GM19351 (cell line): ENCODE results near the gene WDR6.

Source experiments
- ATAC-seq: cut with Tn5 transposase; IDR thresholded peaks from one replicate; pipeline ENCODE4 v1.9.1; 2021; ENCODE audit warnings: mild to moderate bottlenecking, moderate library complexity; ENCODE audit not compliant: unreplicated experiment

The WDR6 gene

GRCh38 chr3:49028673-49029562 is 21.7 kb downstream of the WDR6 start, which contains the start of gene IMPDH2:
Gene IMPDH2 (minus strand): TSS chr3:49029398. CDS start chr3:49029350, 48 bp downstream.
- ATAC-seq: peak; percentile 92

- no peak for ATAC-seq
Measured at GRCh38 chr3:49029563-49029884, 22.3 kb downstream of the WDR6 start.

- no peak for ATAC-seq
Measured at GRCh38 chr3:49030321-49030720, 23.1 kb downstream of the WDR6 start.

GRCh38 chr3:49032646-49033304 is 25.6 kb downstream of the WDR6 start:
- no peak for ATAC-seq

GRCh38 chr3:49034650-49035049 is 27.5 kb downstream of the WDR6 start:
- ATAC-seq: no peak

- no peak for ATAC-seq
Measured at GRCh38 chr3:49035281-49035680, 28.1 kb downstream of the WDR6 start.

GRCh38 chr3:49053543-49053942 is 46.4 kb downstream of the WDR6 start:
- no peak for ATAC-seq

- no peak for ATAC-seq
Measured at GRCh38 chr3:49054344-49054862, 47.2 kb downstream of the WDR6 start.

GRCh38 chr3:49057268-49057667 is 50.1 kb downstream of the WDR6 start:
- ATAC-seq: no peak

- ATAC-seq: no peak
Measured at GRCh38 chr3:49058011-49058410, 50.8 kb downstream of the WDR6 start.
